OCI-M2 (cell line): ENCODE measurements around the gene SF3A1.
"Not testable (repeated sequence)": the region's sequence is repeated elsewhere in the genome, so short reads cannot be mapped to it uniquely, and the experiment has no call there.

Source experiments
- DNase-seq: peaks from one replicate; lab custom pipeline; 2025; ENCODE audit not compliant: unreplicated experiment; lab: John Stamatoyannopoulos, UW

SF3A1 gene, protein sequence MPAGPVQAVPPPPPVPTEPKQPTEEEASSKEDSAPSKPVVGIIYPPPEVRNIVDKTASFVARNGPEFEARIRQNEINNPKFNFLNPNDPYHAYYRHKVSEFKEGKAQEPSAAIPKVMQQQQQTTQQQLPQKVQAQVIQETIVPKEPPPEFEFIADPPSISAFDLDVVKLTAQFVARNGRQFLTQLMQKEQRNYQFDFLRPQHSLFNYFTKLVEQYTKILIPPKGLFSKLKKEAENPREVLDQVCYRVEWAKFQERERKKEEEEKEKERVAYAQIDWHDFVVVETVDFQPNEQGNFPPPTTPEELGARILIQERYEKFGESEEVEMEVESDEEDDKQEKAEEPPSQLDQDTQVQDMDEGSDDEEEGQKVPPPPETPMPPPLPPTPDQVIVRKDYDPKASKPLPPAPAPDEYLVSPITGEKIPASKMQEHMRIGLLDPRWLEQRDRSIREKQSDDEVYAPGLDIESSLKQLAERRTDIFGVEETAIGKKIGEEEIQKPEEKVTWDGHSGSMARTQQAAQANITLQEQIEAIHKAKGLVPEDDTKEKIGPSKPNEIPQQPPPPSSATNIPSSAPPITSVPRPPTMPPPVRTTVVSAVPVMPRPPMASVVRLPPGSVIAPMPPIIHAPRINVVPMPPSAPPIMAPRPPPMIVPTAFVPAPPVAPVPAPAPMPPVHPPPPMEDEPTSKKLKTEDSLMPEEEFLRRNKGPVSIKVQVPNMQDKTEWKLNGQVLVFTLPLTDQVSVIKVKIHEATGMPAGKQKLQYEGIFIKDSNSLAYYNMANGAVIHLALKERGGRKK

DNA sequence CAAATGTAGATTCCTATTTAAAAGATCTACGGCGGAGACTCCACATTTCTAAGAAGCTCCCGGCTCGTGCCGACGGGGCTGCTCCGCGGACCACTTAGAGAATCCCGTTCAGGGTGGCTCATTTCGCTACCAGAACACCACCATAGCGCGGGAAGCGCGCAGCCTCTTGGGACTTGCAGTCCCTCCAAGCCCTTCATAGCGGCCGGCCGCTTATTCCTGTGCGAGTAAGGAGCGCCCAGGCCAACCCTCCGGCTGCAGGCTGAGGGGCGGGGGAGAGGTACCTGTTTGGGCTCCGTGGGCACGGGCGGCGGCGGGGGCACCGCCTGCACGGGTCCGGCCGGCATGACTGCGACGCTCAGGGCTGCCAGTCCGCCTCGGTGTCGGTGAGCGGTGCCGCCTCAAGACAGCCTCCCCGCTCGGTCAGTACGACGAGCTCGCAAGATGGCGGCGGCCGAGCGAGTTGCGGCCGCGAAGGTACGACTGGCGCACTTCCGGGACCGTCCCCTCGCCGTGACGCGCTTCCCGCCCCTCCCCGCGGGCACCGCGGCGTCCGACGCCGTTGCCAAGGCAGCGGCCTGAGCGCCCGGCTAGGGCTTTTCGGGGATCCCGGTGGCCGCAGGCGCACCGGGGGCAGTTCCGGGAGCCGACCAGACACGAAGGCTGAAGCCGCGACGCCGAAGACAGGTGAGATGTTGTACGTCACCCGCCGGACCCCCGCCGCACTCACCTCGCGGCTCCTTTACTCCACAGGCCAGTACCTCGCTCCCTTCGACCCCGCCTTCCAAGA, at the start of gene SF3A1, which contains the start of gene CCDC157:
TSS of gene SF3A1 (minus strand) at position 446 of the 787 bp plus-strand sequence. CDS start at position 344, 102 bp downstream.
TSS of gene CCDC157 (plus strand) at position 559 of the 787 bp plus-strand sequence. CDS start 8,994 bp downstream, outside the sequence.
- DNase-seq, result peak; percentile 18

DNA sequence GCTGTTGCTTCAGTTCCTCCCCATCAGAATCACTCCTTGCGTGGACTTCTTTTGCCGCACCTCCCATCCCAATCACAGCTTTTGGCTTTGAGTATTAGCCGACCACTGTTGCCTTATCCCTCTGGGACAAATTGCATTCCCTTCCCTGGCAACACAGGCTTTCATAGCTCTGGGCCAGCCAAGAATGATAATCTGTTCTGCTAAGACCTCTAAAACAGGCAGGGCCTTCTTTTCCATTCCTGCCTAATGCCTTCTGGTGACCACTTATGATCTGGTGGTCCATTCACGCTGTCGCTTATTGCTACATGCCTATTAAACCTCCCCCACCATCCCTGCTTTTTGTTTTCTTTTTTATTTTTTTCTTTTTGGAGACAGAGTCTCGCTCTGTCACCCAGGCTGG, 49.7 kb upstream of the SF3A1 start:
- no peak for DNase-seq

DNA sequence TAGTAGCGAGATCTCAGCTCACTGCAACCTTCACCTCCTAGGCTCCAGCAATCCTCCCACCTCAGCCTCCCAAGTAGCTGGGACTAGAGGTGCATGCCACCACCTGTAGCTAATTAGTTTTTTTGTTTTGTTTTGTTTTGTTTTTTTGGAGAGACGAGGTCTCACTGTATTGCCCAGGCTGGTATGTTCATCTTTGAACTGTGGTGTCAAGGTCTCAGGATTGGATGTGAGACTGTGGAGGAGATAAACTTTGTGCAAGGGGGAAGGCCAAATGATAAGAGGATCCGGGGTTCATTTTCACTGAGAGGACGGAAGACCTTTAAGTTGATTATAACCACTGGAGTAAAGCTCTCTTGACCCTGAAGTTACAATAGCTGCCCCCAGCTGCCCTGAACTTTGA, 49.0 kb upstream of the SF3A1 start:
- DNase-seq, result no peak

DNA sequence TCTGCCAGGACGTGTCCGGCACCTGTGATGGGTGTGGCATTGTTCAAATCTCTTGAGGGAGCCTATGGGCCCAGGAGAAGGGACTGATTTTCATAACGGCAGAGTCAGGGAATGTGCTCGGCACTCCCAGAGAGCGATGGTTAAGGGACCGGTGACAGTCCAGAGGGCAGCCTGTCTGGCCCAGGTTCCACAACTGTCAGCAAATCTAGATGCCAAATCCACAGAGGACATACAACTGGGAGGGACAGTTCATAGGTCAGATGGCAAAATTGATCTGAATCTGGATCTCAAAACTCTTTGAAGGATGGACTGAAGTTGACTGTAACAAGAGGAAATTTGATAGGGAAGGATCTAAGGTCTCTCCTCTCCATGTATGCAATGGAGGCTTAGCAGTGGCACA, 47.6 kb upstream of the SF3A1 start:
- no peak for DNase-seq

DNA sequence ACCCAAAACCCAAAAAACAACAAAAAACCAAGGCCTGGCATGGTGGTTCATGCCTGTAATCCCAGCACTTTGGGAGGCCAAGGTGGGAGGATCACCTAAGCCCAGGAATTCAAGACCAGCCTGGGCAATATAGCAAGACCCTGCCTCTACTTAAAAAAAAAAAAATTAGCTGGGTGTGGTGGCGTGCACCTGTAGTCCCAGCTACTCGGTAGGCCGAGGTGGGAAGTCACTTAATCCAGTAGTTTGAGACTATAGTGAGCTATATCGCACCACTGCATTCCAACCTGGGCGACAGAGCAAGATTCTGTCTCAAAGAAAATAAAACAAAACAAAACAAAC, 46.0 kb upstream of the SF3A1 start:
- DNase-seq, result not testable (repeated sequence)

DNA sequence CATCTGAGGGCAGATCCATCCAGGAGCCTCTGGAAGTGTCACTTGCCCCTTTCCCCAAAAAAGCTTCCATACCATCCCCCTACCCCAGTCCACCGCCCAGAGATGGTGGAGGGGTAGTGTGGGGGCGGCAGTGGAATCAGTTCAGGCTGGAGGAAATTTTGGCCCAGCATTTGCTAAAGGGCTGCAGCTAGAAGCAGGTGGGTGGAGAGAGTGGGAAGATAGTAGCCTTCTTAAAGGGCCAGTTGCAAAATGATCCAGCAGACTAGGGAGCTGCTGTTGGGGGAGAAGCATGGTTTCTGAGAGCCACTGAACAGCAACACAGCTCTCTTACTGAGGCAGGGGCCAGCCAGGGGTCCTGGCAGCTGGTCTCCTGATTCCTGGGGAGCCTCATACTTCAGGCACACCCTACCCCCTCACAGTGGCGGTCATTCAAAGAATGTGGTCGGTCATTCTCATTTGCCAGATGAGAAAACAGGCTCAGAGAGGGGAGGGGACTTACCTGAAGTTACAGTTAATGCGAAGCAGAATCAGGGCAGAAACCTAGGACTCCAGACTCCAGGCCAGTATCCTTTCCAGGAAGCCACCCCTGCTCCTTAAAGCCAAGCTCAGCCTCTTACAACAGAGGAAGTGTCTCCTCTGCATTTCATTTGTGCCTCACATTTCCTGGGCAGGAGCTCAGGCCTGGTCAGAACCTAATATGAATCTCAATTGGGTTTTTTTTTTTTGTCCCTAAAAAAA, 45.5 kb upstream of the SF3A1 start:
- DNase-seq, result no peak

DNA sequence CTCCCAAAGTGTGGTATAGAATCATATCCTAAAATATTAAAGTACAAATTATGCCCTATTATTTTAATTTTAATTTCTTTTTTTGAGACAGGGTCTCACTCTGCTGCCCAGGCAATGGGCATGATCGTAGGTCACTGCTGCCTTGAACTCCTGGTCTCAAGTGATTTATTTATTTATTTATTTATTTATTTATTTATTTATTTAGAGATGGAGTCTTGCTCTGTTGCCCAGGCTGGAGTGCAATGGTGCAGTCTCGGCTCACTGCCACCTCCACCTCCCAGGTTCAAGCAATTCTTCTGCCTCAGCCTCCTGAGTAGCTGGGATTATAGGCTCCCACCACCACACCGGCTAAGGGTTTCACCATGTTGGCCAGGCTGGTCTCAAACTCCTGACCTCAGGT, 44.3 kb upstream of the SF3A1 start:
- not testable (repeated sequence) for DNase-seq

DNA sequence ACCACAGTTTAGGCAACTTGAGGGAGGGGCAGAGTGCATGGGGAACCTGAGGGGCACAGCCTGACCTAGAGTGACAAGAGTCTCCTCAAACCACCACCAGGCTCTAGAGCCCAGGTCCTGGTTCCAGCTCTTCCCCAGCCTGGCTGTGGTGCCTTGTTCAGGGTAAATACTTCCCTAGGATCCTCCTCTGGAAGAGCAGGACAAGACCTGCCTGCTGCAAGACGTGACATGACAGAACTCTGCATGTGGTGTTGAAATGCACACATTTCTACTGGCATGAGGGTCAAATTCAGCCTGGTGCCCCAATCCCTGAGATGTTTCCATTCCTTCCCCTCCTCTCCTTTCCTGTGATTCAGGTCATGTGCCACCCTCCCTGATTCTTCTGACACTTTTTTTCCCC, 43.5 kb upstream of the SF3A1 start:
- no peak for DNase-seq

DNA sequence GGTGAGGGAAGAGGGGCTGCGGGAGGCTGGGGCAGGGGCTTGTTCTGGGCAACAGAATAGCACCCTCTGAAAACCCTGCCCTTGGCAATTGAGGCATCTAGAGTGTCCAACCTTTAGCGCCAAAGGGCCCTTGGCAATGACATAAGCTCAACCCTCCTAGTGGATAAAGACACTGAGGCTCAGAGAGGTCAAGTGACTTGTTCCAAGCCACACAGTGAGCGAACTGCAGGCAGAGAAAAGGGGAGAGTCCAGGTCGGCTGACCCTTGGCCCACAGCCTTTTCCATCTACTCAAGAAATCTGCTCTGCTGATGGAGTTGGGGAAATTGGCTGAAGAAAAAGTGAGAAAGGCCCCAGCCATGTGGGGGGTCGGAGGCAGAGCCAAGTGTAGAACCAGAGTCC, 43.0 kb upstream of the SF3A1 start:
- DNase-seq, result no peak

DNA sequence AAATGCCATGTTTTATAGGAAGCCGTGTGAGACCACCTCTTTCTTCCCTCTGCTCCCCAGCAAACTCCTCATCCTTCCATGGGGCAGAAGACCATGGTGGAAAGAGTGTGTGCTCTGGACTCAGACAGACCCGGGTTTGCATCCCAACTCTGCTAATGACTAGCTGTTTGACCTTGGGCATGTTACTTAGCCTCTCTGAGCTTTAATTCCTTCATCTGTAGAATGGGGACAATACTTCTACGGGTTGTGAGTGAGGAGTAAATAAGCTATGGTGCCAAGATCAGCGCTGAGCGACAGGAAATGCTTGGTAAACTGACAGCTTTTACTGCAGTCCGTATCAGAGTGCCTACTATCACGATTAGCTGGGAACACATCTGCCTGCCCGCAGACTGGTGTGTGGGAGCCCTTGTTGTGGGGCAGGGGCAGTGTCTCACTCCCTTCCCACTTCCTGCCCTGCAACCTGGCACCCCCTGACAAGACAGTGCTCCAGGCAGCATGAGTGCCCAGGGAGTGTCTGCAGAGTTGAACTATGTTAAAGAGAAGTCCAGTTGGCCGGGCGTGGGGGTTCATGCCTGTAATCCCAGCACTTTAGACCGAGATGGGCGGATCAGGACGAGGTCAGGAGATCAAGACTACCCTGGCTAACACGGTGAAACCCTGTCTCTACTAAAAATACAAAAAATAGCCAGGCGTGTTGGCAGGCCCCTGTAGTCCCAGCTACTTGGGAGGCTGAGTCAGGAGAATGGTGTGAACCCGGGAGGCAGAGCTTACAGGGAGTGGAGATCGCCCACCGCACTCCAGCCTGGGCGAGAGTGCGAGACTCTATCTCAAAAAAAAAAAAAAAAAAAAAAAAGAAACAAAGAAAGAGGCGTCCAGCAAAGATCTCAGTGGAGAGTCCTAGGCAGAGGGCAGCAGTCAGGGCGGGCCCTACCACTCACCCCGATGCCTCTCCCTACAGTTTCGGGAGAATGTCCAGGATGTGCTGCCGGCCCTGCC, 42.3 kb upstream of the SF3A1 start:
- DNase-seq, result no peak

DNA sequence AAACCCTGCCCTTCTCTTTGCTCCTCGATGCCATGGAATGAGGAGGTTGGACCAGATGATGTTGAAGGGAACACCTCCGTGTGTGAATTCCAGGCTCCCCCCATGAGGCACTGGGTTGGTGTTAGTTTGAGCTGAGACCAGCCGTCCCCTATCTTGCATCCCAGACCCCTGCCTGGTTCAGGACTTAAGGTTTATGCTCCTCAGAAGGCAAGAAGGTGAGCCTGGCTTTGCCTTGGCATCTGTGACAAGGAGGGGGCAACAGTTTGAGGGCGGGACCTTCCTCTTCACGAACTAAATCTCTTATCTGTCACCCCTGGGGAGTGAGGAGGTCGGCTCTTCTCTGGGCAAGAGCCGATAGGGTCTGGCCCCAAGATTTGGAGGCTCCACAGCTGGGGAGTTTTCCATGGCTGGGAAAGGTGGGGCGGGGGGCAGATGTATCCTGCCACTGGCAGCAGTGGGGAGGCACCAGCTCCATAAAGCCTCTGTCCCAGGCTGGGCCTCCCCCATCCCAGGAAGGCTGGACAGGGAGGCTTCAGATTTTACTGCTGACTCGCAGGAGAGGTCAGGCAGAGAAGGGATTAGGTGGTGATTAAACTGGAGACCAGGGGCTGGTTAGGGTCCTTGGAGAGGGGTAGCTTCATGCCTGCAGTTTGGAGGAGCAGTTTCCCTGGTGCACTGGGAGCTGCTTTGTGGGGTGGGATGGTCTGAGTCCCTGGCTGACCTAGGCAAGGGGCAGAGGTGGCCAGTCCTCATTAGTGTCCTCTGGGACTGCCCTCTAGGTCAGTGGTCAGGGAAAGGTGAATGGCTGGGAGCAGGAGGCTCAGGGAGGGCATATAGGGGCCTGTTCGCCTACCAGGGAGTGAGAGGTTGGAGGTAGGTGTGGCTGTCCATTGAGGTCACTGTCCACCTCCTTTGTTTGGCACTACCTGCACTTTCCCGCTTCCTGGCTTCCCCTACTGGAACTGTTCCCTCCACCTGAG, 41.3 kb upstream of the SF3A1 start:
- no peak for DNase-seq

DNA sequence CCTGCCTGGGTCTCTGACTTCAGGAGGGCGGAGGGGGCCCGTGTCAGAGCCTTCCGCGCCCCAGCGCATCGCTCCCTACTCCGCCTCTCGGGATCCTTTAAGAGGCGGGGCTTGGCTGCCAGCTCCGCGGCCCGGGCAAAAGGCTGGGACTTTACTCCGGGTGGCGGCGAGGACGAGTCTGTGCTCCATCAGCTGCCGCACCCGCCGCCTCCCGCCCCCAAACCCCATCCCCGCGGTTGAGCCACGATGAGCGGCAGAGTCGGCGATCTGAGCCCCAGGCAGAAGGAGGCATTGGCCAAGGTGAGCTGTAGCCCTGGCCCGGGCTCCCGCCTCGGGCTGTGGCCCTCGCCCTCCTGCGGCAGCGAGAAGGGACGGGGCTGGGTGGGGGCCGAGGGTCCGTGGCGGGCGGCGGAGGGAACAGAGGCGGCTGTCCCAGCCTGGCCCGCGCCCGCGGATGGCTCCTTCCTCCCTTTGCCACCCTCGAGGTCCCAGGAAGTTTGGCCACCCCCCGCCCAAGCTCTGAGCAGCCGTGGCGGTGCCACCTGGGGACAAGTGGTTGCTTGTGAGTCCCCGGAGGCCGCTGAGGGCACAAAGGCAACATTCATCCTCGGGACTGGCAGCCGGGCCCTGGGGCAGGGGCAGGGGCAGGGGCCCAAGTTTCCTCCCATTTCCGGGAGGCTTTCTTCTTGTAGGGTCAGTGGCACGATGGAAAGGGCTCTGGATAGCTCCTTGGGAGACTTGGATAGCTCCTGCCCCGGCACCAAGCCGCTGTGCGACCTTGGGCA, 40.4 kb upstream of the SF3A1 start, which contains the start of gene SEC14L2:
TSS of gene SEC14L2 (plus strand) at position 148 of the 785 bp plus-strand sequence. CDS start at position 247, 99 bp downstream.
- no peak for DNase-seq

DNA sequence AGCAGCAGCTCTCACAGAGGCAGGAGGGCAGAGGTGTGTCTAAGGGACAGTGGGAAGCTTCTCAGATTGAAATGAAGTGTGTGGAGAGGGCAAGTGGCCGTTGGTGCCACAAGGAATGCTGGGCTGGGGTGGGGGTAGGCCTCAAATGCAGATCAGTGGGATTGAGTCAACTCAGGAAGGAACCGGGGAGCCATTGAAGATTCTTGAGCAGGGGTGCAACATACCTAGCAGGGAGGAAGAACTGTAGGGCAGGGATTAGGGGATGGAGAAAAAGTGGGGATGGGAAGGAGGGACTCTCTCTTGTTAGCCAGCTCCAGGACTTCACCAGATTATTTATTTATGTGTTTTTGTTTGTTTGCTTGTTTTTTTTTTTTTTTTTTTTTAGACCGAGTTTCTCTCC, 37.2 kb upstream of the SF3A1 start:
- DNase-seq, result no peak

DNA sequence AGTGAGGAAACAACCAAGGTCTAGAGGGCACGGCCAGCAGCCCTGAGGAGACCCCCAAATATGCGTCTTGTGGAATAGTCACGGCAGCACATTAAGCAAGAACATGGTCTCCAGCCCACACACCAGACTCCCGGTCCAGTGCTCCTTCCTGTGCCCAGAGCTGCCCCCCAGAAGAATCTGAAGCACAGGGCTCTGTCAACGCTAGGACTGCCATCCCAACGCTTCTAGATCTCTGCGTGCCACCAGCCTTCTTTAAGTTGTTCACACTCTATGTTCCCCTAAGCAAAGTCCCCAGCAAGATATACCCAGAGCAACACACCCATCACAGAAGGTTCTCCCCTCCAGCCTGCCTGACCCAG, 36.6 kb upstream of the SF3A1 start:
- DNase-seq, result no peak

DNA sequence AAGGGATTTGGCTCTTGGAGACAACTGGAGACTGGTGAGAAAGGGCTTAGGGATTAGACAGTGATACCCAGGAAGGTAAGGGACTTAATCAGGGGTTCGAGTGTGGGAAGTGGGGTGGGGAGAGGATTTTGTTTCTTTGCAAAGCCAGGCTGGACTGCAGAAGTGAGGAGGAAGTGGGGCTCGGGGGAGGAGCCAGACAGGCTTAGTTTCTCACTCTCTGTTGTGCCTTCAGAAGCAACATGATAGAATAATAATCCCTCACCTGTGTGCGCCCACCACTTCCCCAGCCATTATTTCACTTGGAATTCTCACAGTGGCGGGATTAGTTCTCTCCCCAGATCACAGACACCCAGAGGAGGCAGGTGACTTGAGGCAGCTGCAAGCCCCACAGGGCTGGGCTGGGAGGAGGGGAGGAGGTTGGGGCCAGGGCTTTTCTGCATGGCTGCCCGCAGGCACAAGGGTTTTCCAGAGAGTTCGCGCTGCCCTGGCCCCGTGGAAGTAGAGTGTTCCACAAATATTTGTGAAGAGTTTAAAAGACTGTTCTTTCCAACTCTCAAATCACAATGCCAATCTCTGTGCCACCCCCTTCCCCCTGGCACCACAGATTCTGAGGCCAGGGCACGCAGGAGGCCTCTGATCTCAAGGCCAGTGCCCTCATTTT, 36.1 kb upstream of the SF3A1 start:
- no peak for DNase-seq

DNA sequence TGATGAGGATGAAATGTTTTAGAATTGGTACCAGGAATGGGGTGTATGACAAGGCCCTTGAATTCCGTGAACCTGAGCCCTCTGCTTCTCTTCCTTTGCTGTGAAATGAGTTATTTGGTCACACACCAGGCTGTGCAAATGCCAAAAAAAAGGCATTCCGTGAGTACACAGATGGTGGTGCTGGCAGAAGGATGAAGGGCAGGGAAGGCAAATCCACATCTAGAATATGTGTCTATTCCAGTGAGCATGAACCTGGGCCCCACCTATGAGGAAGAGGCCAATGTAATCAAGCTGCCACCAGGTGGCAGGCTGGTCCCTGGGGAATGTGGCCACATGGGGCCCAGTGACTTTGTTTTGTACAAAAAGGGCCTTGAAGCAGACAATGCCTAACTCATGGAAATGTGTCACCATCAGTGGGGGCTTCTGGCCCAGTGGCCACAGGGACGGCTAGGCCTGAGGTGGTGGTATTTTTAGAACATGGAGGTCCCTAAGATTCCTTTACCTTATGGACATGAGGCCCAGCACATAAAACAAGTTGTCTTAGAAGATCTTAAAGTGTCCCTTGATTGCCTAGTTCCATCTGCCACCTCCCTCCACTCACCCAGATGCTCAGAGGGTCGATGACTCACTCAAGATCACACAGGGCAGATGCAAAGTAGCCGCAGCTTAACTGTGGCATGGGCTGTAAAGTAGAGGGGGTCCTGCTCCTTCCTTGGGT, 34.4 kb upstream of the SF3A1 start:
- no peak for DNase-seq
